Measurements from ENCODE around the gene ZNHIT1. TPM values are rescaled to one million over a fixed set of nuclear protein-coding genes. Genes with fewer than 3 reads are reported as not detected.
"Not testable (repeated sequence)": the region's sequence is repeated elsewhere in the genome, so short reads cannot be mapped to it uniquely, and the experiment has no call there.

The ZNHIT1 gene
- total RNA-seq, 2 donors from 2014 or later, result 56.5 to 61.7 TPM

- Mint-ChIP-seq H3K36me3 (ENCODE audit: low read depth) (no peaks in the 10 kb centered on the region), H3K4me1 (peaks cover 7% of the 10 kb centered on the region), H3K27me3 (ENCODE audit: insufficient read depth) (peaks cover 30% of the 10 kb centered on the region), H3K9me3 (no peaks in the 10 kb centered on the region), H3K4me3 (no peak overlapping the region), H3K27ac (no peak overlapping the region)
- 93 to 95% methylated on average over 14 to 21 of the region's 21 CpGs for WGBS, 2 experiments (ENCODE audit: insufficient coverage in 1 of 2, insufficient read length in 1 of 2)
- Histone ChIP-seq H3K4me3 (ENCODE audit: low read length) (no peak overlapping the region), H3K36me3 (ENCODE audit: control insufficient read depth, insufficient read depth, low read length) (no peaks in the 10 kb centered on the region), H3K27me3 (ENCODE audit: control insufficient read depth, insufficient read depth, low read length, poor library complexity, severe bottlenecking) (no peaks in the 10 kb centered on the region), H3K9me3 (ENCODE audit: control insufficient read depth, low read length) (no peaks in the 10 kb centered on the region), H3K4me1 (ENCODE audit: control insufficient read depth, insufficient read depth, low read length) (peaks cover 5% of the 10 kb centered on the region), H3K27ac (ENCODE audit: low read depth, low read length) (no peak overlapping the region), H3K9ac (ENCODE audit: extremely low read depth, low read length, poor library complexity, severe bottlenecking) (no peak overlapping the region)
- TF ChIP-seq CTCF (conservative IDR thresholded peaks at IDR 0.05), result no peak
- DNase-seq, result no peak
These were observed 20.0 kb upstream of the ZNHIT1 start for GRCh38 chr7:101197991-101198390.

GRCh38 chr7:101198476-101198875 is 19.5 kb upstream of the ZNHIT1 start:
- WGBS, 2 experiments (ENCODE audit: insufficient coverage in 1 of 2, insufficient read length in 1 of 2), result 92 to 94% methylated on average over 7 to 14 of the region's 14 CpGs
- Histone ChIP-seq H3K9me3 (ENCODE audit: control insufficient read depth, low read length) (no peaks in the 10 kb centered on the region), H3K36me3 (ENCODE audit: control insufficient read depth, insufficient read depth, low read length) (no peaks in the 10 kb centered on the region), H3K27me3 (ENCODE audit: control insufficient read depth, insufficient read depth, low read length, poor library complexity, severe bottlenecking) (no peaks in the 10 kb centered on the region), H3K4me3 (ENCODE audit: low read length) (no peak overlapping the region), H3K4me1 (ENCODE audit: control insufficient read depth, insufficient read depth, low read length) (peaks cover 5% of the 10 kb centered on the region), H3K9ac (ENCODE audit: extremely low read depth, low read length, poor library complexity, severe bottlenecking) (no peak overlapping the region), H3K27ac (ENCODE audit: low read depth, low read length) (no peak overlapping the region)
- peaks cover 7% of the 10 kb centered on the region for H3K4me1 Mint-ChIP-seq
- H3K27me3 Mint-ChIP-seq (ENCODE audit: insufficient read depth), result peaks cover 34% of the 10 kb centered on the region
- H3K9me3 Mint-ChIP-seq, result no peaks in the 10 kb centered on the region
- H3K36me3 Mint-ChIP-seq (ENCODE audit: low read depth), result no peaks in the 10 kb centered on the region
- TF ChIP-seq CTCF (conservative IDR thresholded peaks at IDR 0.05), result no peak
- H3K27ac Mint-ChIP-seq, result no peak overlapping the region
- H3K4me3 Mint-ChIP-seq, result no peak overlapping the region
- no peak for DNase-seq

GRCh38 chr7:101199522-101199921 is 18.4 kb upstream of the ZNHIT1 start:
- not testable (repeated sequence) for H3K9ac ChIP-seq (ENCODE audit: extremely low read depth, low read length, poor library complexity, severe bottlenecking); H3K36me3 Mint-ChIP-seq (ENCODE audit: low read depth); H3K9me3 ChIP-seq (ENCODE audit: control insufficient read depth, low read length); H3K4me3 Mint-ChIP-seq; H3K27ac ChIP-seq (ENCODE audit: low read depth, low read length); H3K4me3 ChIP-seq (ENCODE audit: low read length); H3K9me3 Mint-ChIP-seq; DNase-seq; H3K4me1 Mint-ChIP-seq; H3K4me1 ChIP-seq (ENCODE audit: control insufficient read depth, insufficient read depth, low read length); H3K36me3 ChIP-seq (ENCODE audit: control insufficient read depth, insufficient read depth, low read length); H3K27ac Mint-ChIP-seq; H3K27me3 ChIP-seq (ENCODE audit: control insufficient read depth, insufficient read depth, low read length, poor library complexity, severe bottlenecking)
- 93% methylated on average over 5 to 10 of the region's 10 CpGs for WGBS, 2 experiments (ENCODE audit: insufficient coverage in 1 of 2, insufficient read length in 1 of 2)
- H3K27me3 Mint-ChIP-seq (ENCODE audit: insufficient read depth), result peaks cover 39% of the 10 kb centered on the region

GRCh38 chr7:101200504-101200861 is 17.5 kb upstream of the ZNHIT1 start:
- no peaks in the 10 kb centered on the region for H3K27me3 ChIP-seq (ENCODE audit: control insufficient read depth, insufficient read depth, low read length, poor library complexity, severe bottlenecking)
- Mint-ChIP-seq H3K4me3 (peak overlapping the region; percentile 46), H3K9me3 (no peaks in the 10 kb centered on the region), H3K4me1 (peaks cover 7% of the 10 kb centered on the region), H3K27ac (no peak overlapping the region), H3K27me3 (ENCODE audit: insufficient read depth) (peaks cover 37% of the 10 kb centered on the region), H3K36me3 (ENCODE audit: low read depth) (no peaks in the 10 kb centered on the region)
- TF ChIP-seq CTCF (conservative IDR thresholded peaks at IDR 0.05), result no peak
- no peaks in the 10 kb centered on the region for H3K9me3 ChIP-seq (ENCODE audit: control insufficient read depth, low read length)
- 80% methylated on average over 2 of the region's 2 CpGs; no CpG with 5 or more reads in 1 of the 2 experiments for WGBS, 2 experiments (ENCODE audit: insufficient coverage in 1 of 2, insufficient read length in 1 of 2)
- H3K4me1 ChIP-seq (ENCODE audit: control insufficient read depth, insufficient read depth, low read length), result peaks cover 5% of the 10 kb centered on the region
- H3K27ac ChIP-seq (ENCODE audit: low read depth, low read length), result no peak overlapping the region
- H3K4me3 ChIP-seq (ENCODE audit: low read length), result no peak overlapping the region
- no peak overlapping the region for H3K9ac ChIP-seq (ENCODE audit: extremely low read depth, low read length, poor library complexity, severe bottlenecking)
- H3K36me3 ChIP-seq (ENCODE audit: control insufficient read depth, insufficient read depth, low read length), result no peaks in the 10 kb centered on the region
- no peak for DNase-seq

Data from endodermal cell (in vitro differentiated cells).